CD4-positive, alpha-beta T cell treated with Interleukin-21 for 1 hour (primary cell): ENCODE data around the gene CA5A.
A peak's percentile ranks its signal among the peaks of the same experiment; 100 is the strongest.
"Not testable (repeated sequence)": the region's sequence is repeated elsewhere in the genome, so short reads cannot be mapped to it uniquely, and the experiment has no call there.

Experiments
- DNase-seq: peaks from one replicate; pipeline ENCODE4 v3.0.0-alpha.2; 2020

Gene CA5A

DNA sequence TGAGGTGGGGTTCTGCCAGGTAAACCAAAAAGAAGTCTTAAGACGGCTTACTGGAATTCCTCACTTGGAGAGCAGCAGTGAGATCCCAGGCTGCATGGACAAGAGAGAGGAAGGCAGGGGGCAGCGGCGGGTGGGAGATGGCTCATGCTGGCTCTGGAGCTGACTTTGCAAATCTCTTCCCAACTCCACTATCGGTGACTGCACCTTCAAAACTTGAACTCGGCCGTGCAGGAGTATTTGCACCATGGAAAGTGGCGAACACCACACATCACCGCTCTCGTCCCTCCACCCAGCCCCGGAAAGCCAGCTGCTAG is 16.7 kb downstream of the CA5A start:
- DNase-seq = no peak

DNA sequence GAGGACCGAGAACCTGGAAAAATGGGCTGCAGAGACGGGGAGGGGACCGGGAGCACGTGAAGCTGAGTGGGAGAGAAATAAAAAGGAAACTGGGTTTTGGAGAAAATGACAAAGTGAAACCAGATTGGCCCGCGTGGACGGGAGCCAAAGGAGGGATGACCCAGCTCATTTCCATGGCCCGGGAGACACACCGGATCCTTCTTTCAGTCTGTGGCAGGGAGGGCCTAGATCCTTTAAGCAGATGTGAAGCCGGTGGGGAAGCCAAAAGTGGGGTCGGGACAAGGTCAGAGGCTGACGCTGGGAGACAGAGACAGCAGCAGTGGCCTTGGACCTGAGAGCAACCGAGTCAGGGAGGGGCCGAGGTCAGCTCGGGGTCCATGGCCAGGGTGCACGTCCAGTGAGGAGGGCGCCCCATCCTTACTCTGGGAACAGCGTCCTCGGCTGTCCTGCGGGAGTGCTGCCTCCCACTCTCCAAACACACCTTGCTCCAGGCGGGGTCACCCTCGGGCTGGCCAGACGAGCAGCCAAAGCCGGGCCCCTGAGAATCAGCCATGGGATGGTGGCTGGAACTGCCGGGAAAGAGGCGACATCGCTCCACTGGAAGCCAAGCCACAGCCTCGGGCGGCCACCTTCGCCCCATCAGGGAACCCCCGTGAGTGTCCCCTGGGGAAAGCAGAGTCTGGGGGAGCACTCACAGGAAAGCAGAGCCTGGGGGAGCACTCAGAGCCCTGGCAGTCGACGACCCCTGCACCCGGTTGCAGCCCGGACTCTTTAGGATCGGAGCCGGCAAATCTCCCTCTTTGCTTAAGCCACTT is 17.3 kb downstream of the CA5A start:
- DNase-seq = no peak

DNA sequence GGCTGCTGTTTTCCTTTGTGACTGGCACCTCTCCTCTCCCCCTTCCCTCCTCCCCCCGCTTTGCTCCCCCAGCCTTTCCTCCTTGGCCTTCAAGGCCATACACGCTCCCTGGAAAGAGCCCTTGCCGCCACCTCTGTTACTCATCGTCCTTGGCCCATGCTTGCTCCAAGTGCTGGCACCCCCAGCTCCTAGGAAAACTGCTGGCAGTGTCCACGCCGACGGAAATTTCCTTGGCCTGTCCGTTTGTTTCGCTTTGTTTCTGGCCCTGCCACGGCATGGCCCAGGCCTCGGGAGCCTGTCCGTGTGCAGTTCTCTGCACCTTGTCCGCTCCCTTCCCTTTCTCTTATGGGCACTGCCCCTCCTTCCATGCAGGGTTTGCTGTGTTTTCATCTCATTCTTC is 18.0 kb downstream of the CA5A start:
- no peak for DNase-seq

DNA sequence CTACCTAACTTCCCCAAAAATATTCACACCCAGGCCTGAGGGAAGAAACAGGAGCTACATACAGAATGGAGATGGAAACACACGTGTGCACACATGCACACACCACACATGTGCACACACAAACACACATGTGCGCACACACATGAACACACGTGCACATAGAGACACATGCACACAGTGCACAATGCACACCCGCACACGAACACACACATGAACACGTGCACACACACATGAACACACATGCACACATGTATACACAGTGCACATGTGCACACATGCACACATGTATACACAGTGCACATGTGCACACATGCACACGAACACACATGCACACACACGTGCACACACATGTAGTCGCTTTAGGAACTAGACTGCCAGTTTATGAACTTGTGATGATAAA is 18.8 kb downstream of the CA5A start:
- no peak for DNase-seq

DNA sequence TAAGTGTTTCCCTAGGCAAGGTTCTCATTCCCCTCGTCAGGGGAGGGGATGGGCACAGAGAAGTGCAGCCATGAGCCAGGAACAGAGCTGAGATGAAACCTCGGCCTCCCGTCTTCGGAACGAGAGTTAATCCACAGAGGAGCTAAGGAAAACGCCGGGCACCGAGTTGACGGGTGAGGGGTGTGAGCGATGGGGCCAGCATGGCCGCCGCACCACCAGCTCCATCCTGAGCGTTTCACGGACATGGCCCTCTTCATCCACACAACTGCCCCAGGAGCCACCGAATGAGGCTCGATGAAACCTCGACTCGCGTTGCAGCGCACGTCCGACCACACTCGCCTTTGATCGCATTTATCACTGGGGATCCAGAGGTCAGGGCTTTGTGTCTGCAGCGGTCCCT is 21.5 kb downstream of the CA5A start:
- DNase-seq = no peak

DNA sequence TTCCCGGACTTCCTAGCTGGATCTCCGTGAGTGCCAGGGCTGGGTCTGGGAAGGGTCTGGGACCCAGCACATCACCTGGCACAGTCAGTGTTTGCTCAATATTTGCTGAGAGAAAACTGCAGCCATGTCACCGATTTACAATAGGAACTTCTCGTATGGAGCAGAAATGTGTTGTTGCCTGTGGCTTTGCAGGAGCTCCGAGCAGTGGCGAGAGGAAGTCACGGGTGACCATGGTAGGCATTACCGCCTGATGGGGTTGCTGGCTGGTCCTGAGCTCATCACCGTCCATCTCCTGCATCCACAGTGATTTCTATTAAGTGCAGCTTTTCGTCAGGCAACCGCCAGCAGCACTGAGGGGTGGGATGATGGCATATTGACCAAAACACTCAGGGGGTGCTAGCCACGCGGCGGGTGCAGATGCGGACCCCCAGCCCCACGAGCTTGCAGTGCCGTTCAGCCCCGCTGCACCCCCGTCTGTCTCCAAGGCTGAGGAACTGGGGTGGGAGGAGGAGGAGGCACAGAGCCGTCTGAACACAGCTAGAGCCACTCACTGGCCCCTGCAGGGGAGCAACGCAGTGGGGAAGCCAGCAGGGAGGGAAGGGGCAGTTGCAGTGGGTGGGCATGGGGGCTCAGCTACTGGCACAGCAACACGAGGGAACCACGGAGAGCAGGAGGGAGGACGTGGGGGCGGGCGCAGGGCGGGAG is 22.2 kb downstream of the CA5A start:
- DNase-seq = not testable (repeated sequence)

DNA sequence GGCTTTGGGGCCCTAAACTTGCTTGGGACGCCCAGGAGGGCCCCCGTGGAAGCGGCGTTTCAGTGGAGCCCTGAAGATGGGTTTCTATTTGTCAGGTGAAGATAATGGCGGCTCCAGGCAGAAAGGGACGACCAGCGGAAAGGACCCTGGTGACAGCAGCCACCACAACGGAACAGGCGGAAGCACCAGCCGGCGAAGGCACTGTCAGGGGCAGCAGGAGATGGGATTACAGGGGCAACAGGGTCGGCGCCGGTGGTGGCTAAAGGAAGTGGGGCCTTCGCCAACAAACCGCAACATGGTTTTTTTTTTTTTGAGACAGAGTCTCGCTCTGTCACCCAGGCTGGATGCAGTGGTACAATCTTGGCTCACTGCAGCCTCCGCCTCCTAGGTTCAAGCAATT is 23.6 kb downstream of the CA5A start:
- DNase-seq = not testable (repeated sequence)

DNA sequence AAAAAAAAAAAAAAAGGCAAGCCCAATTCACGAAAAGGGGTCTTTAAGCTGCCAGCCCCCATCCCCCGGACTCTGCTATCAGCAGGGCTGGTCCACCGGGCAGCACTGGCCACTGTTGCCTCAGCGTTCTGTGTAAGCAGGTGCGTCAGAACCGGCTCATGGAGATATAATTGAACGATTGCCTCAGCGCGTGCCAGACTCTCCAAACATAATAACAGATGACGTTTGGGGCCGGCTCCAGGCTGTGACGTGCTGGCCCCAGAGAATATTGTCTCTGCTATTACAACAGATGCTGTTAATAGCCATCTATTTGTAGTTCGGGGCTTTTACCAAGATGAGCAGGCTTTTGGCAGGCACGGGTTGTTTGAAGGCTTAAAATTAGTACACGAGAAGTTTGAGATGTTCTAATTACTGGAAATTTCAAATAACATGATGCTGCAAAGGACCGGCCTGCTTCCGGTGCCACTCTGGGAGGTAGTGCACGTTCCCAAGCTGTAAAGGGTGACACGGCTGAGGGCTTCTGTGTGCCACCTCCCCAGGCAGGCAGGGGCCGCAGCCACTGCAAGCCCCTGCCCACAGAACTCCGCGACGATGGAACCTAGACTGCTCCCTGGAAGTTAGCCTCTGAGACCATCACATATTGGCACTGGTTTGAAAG is 25.1 kb downstream of the CA5A start:
- DNase-seq = not testable (repeated sequence)

DNA sequence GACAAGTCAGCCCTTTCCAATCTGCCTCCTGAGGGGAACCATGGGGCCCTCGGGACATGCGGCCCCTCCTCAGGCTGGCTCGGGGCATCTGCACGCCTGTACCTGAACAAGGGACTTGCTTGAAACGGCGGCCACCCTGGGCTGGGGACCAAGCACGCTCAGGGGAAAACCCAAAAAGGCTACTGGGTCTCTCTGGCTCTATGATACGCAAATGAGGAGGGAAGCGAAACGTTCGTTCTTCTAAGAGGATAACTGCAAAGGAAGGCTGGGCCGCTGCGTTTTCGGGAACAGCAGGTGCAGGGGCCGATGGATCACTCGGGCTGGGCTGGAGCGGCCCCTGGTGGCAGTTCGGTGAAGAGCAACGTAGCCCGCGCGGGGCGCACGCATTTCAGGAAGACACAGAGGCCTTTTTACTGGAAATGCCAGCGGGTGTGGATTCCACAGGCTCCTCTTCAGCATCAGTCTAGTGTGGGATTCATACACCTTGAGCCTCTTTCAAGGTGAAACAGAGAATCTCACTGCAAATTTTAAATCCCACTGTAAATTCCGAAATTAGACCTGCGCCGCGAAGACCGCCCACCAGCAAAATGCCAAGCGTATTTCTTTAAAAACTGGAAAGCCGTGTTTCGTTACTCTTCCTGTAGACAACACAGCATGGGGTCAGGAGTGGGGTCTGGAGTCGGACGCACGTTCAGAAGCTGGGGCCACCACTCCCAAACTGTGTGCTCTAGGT is 27.0 kb downstream of the CA5A start:
- peak; percentile 77 for DNase-seq

DNA sequence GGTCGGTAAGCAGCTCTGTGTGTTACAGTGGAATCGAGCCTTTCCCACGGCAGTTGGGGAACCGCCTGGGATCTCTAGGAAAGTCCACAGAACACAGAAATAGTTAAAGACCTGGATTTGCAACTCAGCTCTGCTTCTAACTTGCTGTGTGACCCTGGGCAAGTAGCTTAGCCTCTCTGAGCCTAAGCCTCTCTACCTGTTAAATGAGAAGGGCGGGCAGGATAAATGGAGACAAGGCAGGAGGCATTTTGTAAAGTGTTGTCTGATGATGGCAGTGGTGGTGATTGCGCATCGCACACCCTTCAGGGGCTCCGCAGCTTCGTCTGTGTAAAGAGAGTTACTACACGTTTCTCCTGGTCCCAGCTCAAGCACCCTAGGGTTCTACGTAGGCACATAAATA is 28.2 kb downstream of the CA5A start:
- DNase-seq = not testable (repeated sequence)

DNA sequence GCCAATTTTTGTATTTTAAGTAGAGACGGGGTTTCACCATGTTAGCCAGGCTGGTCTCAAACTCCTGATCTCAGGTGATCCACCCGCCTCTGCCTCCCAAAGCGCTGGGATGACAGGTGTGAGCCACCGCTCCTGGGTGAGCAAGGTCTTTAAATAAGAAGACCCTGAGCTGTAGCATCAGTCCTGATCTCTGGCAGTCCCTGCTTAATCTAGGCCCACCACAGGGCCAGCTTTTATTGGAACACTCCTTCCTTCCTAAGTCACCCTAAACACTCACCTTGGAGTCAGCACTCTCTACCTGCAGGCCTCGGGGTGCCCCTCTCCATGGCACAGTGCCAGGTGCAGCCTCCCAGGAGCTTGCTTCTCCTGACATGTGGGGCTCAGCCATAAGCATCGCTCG is 30.8 kb downstream of the CA5A start:
- not testable (repeated sequence) for DNase-seq

DNA sequence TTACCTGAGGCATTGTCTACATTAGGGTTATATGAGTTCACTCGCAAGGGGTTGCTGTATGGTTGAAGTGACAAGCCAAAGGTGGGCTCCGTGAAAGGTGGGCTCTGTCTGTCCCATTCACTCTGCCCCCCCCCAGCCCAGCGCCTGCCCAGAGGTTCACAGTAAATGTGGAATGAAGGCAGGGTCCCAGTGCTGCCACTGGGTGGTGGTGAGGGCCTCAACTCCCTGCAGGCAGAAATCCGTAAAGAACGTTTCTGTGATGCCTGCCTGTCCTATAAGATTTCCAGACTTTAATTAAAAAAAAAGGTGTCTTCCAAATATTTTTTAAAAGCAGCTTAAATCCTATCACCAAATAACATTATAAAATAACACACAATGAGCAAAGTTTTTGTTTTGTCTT is 31.4 kb downstream of the CA5A start:
- not testable (repeated sequence) for DNase-seq

DNA sequence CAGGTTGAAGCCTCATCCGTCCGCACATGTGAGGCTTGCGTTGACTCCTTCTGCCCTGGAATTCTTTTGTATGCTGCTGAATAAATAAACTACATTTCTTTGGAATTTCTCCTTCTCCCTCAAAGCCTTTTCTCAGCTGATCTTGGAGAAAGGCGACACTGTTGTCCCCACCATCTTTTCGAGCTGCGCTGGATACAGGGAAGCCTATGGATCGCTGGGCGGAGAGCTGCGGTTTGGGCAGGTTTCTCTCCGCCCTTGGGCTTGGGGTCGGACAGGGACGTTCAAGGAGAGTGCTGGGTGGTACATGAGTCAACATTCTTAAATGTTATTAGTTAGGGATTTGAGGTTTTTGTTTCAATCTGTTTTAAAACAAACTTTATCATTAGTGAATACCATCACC is 35.8 kb downstream of the CA5A start:
- not testable (repeated sequence) for DNase-seq

DNA sequence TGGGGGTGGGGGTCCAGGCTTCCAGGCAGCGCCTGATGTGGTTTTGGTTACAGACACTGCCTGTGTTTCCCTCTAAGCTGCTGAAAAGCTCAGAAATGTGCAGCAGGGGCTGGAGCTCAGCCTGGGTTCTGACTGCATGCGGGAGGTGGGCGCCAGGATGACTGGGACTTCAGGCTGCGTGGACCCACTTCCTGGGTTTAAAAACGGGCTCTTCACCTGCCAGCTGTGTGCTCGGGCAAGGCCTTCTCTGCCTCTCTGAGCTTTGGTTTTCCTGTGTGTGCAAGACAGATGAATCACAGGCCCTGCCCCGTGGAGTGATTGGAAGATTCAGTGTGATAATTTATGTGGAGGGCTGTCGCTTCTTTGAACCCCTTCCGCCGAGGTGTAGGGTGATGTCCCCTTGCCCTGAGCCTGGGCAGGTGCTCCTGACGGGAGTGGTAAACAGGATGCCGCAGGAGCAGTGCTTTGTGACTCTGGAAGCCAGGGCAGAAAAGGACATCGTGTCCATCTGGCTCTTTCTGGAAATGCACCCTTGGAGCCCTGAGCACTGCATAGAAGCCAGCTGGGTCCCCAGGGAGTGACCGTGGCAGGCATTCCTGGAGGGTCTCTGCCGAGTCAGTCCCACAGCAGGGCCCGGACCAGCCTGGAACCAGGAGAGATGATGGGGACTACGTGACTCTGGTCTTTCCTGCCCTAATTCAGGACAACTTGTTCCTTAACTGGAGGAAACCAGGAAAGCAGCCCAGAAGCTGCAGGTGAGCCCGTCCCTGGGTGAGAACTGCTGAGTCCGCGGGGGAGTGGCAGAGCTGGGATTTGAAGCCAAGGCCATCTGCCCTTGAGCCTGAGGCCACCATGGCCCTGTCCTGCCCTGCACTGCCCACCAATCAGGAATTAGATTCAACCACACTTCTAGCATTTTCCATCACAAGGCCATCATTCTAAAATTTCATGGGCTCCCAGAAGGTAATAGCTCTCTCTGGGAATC is 38.5 kb downstream of the CA5A start:
- DNase-seq = peak; percentile 32

DNA sequence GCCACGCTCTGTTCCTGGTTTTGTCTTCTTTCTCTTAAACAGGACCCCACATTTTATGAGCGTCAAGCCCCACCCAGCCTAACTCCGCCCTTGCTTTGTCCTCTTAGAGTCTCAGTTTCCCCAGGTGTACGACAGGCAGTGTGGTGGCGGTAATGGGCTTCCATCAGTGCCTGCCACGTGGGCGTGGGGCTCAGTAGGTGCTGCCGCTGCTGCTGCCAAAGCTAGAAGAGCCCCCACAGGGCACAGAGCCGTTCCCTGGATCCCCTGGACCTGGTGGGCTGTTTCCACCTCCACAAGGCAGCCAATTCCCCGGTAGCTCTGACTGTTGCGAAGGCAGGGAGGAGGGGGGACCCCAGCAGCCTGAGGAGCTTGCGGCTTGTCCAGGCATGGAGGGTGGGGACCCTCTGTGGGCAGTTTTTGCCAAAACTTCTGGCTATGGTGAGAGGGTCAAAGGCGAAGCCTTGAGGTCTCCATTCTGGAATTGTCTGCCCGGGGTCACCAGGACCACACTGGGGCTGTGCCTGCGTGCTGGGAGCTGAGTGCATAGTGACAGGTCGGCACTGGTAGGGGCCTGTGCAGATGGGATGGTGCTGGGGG is 39.3 kb downstream of the CA5A start:
- not testable (repeated sequence) for DNase-seq

DNA sequence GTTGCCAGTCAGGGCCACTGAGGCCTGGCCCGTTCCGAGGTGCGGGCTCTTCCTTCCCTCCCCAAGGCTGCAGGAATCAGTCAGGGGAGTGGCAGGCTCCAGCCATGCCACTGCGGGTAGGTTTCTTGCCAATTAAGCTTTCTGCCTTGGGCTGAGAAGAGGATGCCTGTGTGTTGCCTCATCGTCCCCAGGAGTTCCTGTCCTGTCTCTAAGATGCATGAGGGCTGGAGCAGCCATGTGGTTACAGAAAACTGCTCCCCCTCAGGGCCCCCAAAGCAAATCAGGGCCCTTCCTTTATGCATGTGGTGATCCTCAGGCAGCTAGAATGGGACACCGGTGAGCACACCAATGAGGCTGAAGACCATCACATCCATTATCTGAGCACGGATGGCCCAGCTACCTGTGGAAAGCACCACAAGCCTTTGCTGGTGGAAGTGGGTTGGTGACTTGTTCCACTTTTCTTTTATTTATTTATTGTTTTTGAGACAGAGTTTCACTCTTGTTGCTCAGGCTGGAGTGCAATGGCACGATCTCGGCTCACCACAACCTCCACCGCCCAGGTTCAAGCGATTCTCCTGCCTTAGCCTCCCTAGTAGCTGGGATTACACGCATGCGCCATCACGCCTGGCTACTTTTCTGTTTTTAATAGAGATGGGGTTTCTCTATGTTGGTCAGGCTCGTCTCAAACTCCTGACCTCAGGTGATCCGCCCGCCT is 40.0 kb downstream of the CA5A start:
- DNase-seq = not testable (repeated sequence)

DNA sequence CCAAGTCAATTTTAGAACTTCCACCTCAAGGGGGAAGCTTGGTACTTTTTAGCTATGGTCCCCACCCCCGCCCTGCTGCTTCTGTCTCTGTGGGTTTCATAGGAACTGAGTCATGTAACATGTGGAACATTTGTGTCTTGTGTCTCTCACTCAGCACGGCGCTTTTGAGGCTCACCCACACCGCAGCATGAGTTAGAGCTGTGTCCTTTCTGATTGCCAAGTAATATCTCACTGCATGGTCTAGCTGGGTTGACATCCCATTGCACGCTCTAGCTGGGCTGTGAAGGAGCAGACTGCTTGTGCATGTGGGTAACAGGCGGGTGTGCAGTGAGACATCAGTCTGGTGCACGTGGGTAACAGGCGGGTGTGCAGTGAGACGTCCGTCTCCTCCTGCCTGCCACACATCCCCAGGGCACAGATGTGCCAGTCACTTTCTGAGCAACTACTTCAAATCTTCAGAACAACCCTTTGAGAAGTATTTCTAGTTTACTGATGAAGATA is 40.6 kb downstream of the CA5A start:
- peak; percentile 46 for DNase-seq

DNA sequence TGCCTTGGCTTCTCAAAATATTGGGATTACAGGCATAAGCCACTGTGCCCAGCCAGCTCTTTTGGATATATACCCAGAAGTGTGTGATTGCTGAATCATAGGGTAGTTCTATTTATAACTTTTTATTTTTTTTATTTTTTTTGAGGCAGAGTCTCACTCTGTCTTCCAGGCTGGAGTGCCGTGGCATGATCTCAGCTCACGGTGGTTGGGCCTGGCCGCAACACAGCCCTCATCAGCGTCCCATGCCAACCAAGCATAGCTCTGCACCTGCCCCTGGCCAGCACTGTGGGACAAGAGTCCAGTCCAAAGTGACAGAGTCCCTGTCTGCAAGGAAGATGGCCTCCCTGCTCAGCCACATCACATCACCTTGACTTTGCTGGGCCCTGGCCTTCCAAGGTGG is 42.3 kb downstream of the CA5A start:
- not testable (repeated sequence) for DNase-seq

DNA sequence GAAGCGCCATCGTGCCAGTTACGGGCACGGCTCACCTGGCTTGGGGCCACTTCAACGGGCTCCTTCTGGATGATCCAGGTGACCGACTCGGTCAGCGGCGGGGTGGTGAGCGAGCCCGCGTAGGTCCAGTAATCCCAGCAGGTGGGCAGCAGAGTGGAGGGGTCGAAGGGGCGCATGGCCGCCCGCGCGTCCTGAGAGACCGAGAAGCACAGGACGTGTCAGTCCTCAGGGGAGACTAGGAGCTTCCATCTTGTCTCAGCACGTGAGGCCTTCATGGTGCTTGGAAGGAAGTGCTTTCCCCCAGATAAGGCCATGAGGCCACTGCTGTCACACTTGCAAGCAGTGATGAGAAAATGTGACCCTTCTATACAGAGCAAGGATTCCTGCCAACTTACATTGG is 44.6 kb downstream of the CA5A start:
- DNase-seq = no peak

DNA sequence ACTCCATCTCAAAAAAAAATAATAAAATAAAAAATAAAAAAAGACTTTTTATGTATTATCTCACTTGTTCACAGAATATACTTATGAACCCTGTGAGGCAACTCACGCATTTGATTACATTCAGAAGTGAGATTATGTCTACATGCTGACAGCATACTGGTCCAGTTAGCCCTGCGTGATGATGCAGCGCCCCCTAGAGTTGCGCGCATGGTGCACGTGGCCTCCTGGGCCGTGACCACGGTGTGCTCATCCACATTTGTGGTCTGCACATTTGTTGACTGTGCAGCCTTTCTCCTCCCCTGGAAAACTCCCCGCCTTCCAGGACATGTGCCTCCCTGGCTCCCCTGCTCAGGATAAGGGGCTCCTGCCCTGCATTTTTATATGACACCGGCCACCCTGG is 46.6 kb downstream of the CA5A start:
- not testable (repeated sequence) for DNase-seq

DNA sequence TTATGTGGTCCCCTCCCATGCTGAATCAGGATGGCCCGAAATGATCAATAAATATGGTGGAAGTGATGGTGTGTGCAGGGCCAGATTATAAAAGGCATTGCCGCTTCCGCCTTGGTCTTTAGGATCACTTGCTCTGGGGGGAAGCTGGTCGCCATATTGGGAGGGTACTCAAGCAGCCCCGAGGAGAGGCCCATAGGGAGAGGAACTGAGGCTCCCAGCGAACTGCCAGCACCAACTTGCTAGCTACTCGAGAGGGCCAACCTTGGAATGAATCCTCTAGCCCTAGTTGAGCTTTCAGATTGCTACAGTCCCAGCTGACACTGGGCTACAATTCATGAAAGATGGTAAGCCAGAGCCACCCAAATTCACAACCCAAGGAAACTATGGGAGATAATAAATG is 48.0 kb downstream of the CA5A start:
- not testable (repeated sequence) for DNase-seq
